MM.1S (cell line): ENCODE results near the gene CYRIA.

Experiments
- CTCF ChIP-seq: fragments of 300-600 bp; sonication (generic); IDR thresholded peaks from 2 replicates; pipeline ENCODE4 v1.5.1; 2016; ENCODE audit warnings: antibody characterized with exemption, low read length, mixed read lengths
- EZH2 ChIP-seq: fragments of 300-600 bp; sonication (generic); optimal IDR thresholded peaks from 2 replicates; pipeline ENCODE3; 2017; ENCODE audit warnings: low read depth, mild to moderate bottlenecking, antibody characterized with exemption, low read length, mixed read lengths

DNA sequence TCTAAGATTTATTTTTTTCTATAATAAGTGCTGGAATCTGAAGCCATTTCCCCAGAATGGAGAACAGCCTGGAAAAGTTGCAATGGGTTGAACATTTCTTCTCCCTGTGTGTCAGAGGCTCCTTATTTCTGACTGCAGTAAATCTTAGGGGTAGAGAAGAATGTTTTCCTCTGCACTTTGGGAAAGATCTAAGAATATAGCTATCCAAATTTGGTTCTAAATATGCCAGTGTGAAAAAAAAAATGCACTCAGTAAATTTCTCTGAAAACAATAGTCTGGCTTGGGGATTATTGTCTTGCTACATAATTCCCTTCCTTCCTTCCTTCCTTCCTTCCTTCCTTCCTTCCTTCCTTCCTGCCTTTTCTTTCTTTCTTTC is 19.7 kb upstream of the CYRIA start:
- TF ChIP-seq CTCF (no peak), EZH2 (no peak)
